Trophoblast cell (in vitro differentiated cells and primary cell): ENCODE data around the gene UCN2.

ENCODE experiments used
- DNase-seq, 2 donors: peaks; one replicate each; pipeline ENCODE4 v3.0.0-alpha.2; 2016
- H2AFZ ChIP-seq: 2 replicates; pipeline ENCODE4 v1.6.1; 2013; ENCODE audit warnings: low read length, moderate library complexity, mild to moderate bottlenecking; ENCODE audit not compliant: insufficient read depth, poor library complexity
- H2AK5ac ChIP-seq: 2 replicates; pipeline ENCODE4 v1.6.1; 2013; ENCODE audit warnings: mild to moderate bottlenecking, low read length
- H2BK120ac ChIP-seq: 2 replicates; pipeline ENCODE4 v1.6.1; 2013; ENCODE audit warnings: low read length, mild to moderate bottlenecking, moderate library complexity; ENCODE audit not compliant: insufficient read depth, poor library complexity
- H2BK12ac ChIP-seq: 2 replicates; pipeline ENCODE4 v1.6.1; 2013; ENCODE audit warnings: mild to moderate bottlenecking, low read length, moderate library complexity
- H2BK5ac ChIP-seq: 2 replicates; pipeline ENCODE4 v1.6.1; 2013; ENCODE audit warnings: low read length, low read depth, moderate library complexity, mild to moderate bottlenecking; ENCODE audit not compliant: poor library complexity
- H3K14ac ChIP-seq: 2 replicates; pipeline ENCODE4 v1.6.1; 2013; ENCODE audit warnings: mild to moderate bottlenecking, low read length
- H3K18ac ChIP-seq: 2 replicates; pipeline ENCODE4 v1.6.1; 2013; ENCODE audit warnings: mild to moderate bottlenecking, low read length
- H3K23ac ChIP-seq: 2 replicates; pipeline ENCODE4 v1.6.1; 2013; ENCODE audit warnings: low read length
- H3K27ac ChIP-seq: 2 replicates; pipeline ENCODE4 v1.5.1; 2013; ENCODE audit warnings: low read depth, mild to moderate bottlenecking, inconsistent platforms, low read length, moderate library complexity
- H3K27me3 ChIP-seq: 2 replicates; pipeline ENCODE4 v1.6.1; 2013; ENCODE audit warnings: inconsistent platforms, mild to moderate bottlenecking, low read length, moderate library complexity; ENCODE audit not compliant: insufficient read depth
- H3K36me3 ChIP-seq, 2 experiments: 1 replicate in 1 of 2; 2 replicates in 1 of 2; pipeline ENCODE4 v1.6.1; 2013; ENCODE audit warnings: low read length in 2 of 2, mild to moderate bottlenecking in 2 of 2, moderate library complexity in 1 of 2; ENCODE audit not compliant: insufficient read depth in 2 of 2, control insufficient read depth in 1 of 2
- H3K4ac ChIP-seq: 2 replicates; pipeline ENCODE4 v1.6.1; 2013; ENCODE audit warnings: low read depth, mild to moderate bottlenecking, low read length, moderate library complexity
- H3K4me1 ChIP-seq, 2 experiments: 1 replicate in 1 of 2; 2 replicates in 1 of 2; pipeline ENCODE4 v1.6.1; 2013; ENCODE audit warnings: low read length in 2 of 2, mild to moderate bottlenecking in 2 of 2, moderate library complexity in 1 of 2; ENCODE audit not compliant: insufficient read depth in 2 of 2, control insufficient read depth in 1 of 2
- H3K4me2 ChIP-seq: 2 replicates; pipeline ENCODE4 v1.6.1; 2013; ENCODE audit warnings: inconsistent platforms, mild to moderate bottlenecking, low read length, moderate library complexity
- H3K4me3 ChIP-seq: 2 replicates; pipeline ENCODE4 v1.5.1; 2013; ENCODE audit warnings: mild to moderate bottlenecking, low read depth, low read length, inconsistent platforms
- H3K79me1 ChIP-seq: one replicate; pipeline ENCODE4 v1.6.1; 2013; ENCODE audit warnings: low read length
- H3K79me2 ChIP-seq: 2 replicates; pipeline ENCODE4 v1.6.1; 2013; ENCODE audit warnings: low read length, mild to moderate bottlenecking; ENCODE audit not compliant: control insufficient read depth, insufficient read depth, poor library complexity
- H3K9ac ChIP-seq: 2 replicates; pipeline ENCODE4 v1.6.1; 2013; ENCODE audit warnings: mild to moderate bottlenecking, low read length
- H3K9me3 ChIP-seq: 2 replicates; pipeline ENCODE4 v1.6.1; 2013; ENCODE audit warnings: low read depth, mild to moderate bottlenecking, control low read depth, inconsistent platforms, low read length; ENCODE audit not compliant: insufficient read depth
- H4K12ac ChIP-seq: 2 replicates; pipeline ENCODE4 v1.6.1; 2013; ENCODE audit warnings: low read depth, mild to moderate bottlenecking, low read length, moderate library complexity
- H4K8ac ChIP-seq: 2 replicates; pipeline ENCODE4 v1.6.1; 2013; ENCODE audit warnings: low read depth, mild to moderate bottlenecking, low read length, moderate library complexity
- H4K91ac ChIP-seq: one replicate; pipeline ENCODE4 v1.6.1; 2013; ENCODE audit warnings: low read depth, mild to moderate bottlenecking, low read length, moderate library complexity
- WGBS: extraction: QIAGEN DNeasy Blood & Tissue Kit; methylation state at CpG from one replicate; pipeline ENCODE4 v1.1.7; 2013; ENCODE audit warnings: missing lambda C conversion rate; ENCODE audit not compliant: insufficient read length, insufficient coverage; ENCODE audit errors: extremely low coverage; 5-methylcytosine and 5-hydroxymethylcytosine counted together

The UCN2 gene

GRCh38 chr3:48567500-48567899, 3.9 kb upstream of the UCN2 start:
- Histone ChIP-seq H3K23ac (no peak overlapping the region), H3K4me3 (no peak overlapping the region), H2BK120ac (no peak overlapping the region), H3K9ac (no peak overlapping the region), H2BK12ac (no peak overlapping the region), H4K8ac (no peak overlapping the region), H3K79me1 (no peaks in the 10 kb centered on the region), H3K79me2 (no peaks in the 10 kb centered on the region), H3K36me3 (peaks cover 43 to 45% of the 10 kb centered on the region in 2 experiments), H3K27ac (no peak overlapping the region), H3K9me3 (no peaks in the 10 kb centered on the region), H3K4me2 (no peak overlapping the region), H3K18ac (no peak overlapping the region), H2AFZ (no peak overlapping the region), H2BK5ac (no peak overlapping the region), H3K4ac (no peak overlapping the region), H3K14ac (no peak overlapping the region), H2AK5ac (no peak overlapping the region), H3K4me1 (peaks cover 0 to 2% of the 10 kb centered on the region in 2 experiments), H4K12ac (no peak overlapping the region), H4K91ac (no peak overlapping the region), H3K27me3 (no peaks in the 10 kb centered on the region)
- no peak for DNase-seq
- WGBS, result no CpG with 5 or more reads among the region's 11 CpGs

DNA sequence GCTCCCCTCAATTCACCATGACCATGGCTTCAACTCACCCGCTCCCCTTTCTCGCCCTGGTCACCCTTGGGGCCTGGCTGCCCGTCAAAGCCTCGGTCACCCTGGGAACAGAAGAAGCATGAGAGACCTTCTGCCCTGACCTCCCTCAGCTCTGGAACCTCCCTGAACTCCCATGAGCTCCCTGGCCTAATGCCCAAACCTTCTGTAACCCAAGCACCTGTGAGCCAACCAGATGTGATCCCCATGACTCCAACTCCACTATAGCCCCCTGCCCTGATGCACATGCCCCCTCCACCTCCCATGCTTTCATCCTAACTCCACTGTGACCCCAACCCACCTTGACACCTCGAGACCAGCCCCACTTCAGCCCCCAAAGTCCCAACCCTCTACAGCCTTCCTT, 3.5 kb upstream of the UCN2 start:
- no CpG with 5 or more reads among the region's 5 CpGs for WGBS
- Histone ChIP-seq H3K9ac (no peak overlapping the region), H3K36me3 (peaks cover 42 to 48% of the 10 kb centered on the region in 2 experiments)

GRCh38 chr3:48566401-48566760, 2.8 kb upstream of the UCN2 start:
- Histone ChIP-seq H3K23ac (no peak overlapping the region), H2BK120ac (no peak overlapping the region), H3K9ac (no peak overlapping the region), H3K18ac (no peak overlapping the region), H3K27me3 (no peaks in the 10 kb centered on the region), H3K9me3 (no peaks in the 10 kb centered on the region), H3K14ac (no peak overlapping the region), H3K79me2 (no peaks in the 10 kb centered on the region), H3K4me1 (peaks cover 0 to 2% of the 10 kb centered on the region in 2 experiments), H2BK12ac (no peak overlapping the region), H3K79me1 (no peaks in the 10 kb centered on the region), H4K12ac (no peak overlapping the region), H3K4me3 (no peak overlapping the region), H2AK5ac (no peak overlapping the region), H3K4ac (no peak overlapping the region), H3K27ac (no peak overlapping the region), H3K4me2 (no peak overlapping the region), H2AFZ (no peak overlapping the region), H2BK5ac (no peak overlapping the region), H4K8ac (no peak overlapping the region), H4K91ac (no peak overlapping the region), H3K36me3 (peaks cover 37 to 47% of the 10 kb centered on the region in 2 experiments)
- no peak for DNase-seq
- WGBS, result no CpG with 5 or more reads among the region's 9 CpGs

More for the DNA sequence above, 3.5 kb upstream of the UCN2 start:
- Histone ChIP-seq H2AK5ac (no peak overlapping the region), H3K4me3 (no peak overlapping the region), H4K91ac (no peak overlapping the region), H3K4me1 (peaks cover 0 to 2% of the 10 kb centered on the region in 2 experiments), H3K27ac (no peak overlapping the region), H3K4ac (no peak overlapping the region), H2AFZ (no peak overlapping the region), H3K79me2 (no peaks in the 10 kb centered on the region), H3K9me3 (no peaks in the 10 kb centered on the region), H3K4me2 (no peak overlapping the region), H3K27me3 (no peaks in the 10 kb centered on the region), H2BK12ac (no peak overlapping the region), H2BK120ac (no peak overlapping the region), H3K79me1 (no peaks in the 10 kb centered on the region), H4K12ac (no peak overlapping the region), H3K18ac (no peak overlapping the region), H2BK5ac (no peak overlapping the region), H3K23ac (no peak overlapping the region), H4K8ac (no peak overlapping the region), H3K14ac (no peak overlapping the region)
- no peak for DNase-seq

GRCh38 chr3:48565591-48566400, 2.2 kb upstream of the UCN2 start:
- Histone ChIP-seq H2AFZ (no peak overlapping the region), H4K91ac (no peak overlapping the region), H3K9ac (no peak overlapping the region), H2BK5ac (no peak overlapping the region), H3K79me1 (no peaks in the 10 kb centered on the region), H2BK120ac (no peak overlapping the region), H3K9me3 (no peaks in the 10 kb centered on the region), H3K4me2 (no peak overlapping the region), H3K4me1 (peaks cover 2 to 8% of the 10 kb centered on the region in 2 experiments), H3K27ac (no peak overlapping the region), H3K4ac (no peak overlapping the region), H3K79me2 (no peaks in the 10 kb centered on the region), H2BK12ac (no peak overlapping the region), H3K4me3 (no peak overlapping the region), H3K18ac (no peak overlapping the region), H4K12ac (no peak overlapping the region), H3K23ac (no peak overlapping the region), H3K36me3 (peaks cover 35 to 45% of the 10 kb centered on the region in 2 experiments), H3K27me3 (no peaks in the 10 kb centered on the region), H2AK5ac (no peak overlapping the region), H3K14ac (no peak overlapping the region), H4K8ac (no peak overlapping the region)
- WGBS, result no CpG with 5 or more reads among the region's 7 CpGs
- no peak for DNase-seq
